Fibroblast of lung (primary cell): ENCODE results near the gene NR3C1. TPM values are rescaled to one million over a fixed set of nuclear protein-coding genes. Genes with fewer than 3 reads are reported as not detected.

Experiments used
- DNase-seq, 2 donors: peaks; one replicate each; pipeline versions ENCODE4 v3.0.0 to v3.0.0-alpha.2; 2010; ENCODE audit warnings: low read depth in 2 of 2
- H2AFZ ChIP-seq: 2 replicates; pipeline ENCODE4 v1.5.1; 2012; ENCODE audit warnings: low read length, control low read depth, inconsistent platforms
- H3K27ac ChIP-seq: 2 replicates; pipeline ENCODE4 v1.5.1; 2011; ENCODE audit warnings: low read length, control low read depth; ENCODE audit not compliant: insufficient read depth
- H3K27me3 ChIP-seq: 2 replicates; pipeline ENCODE4 v1.5.1; 2011; ENCODE audit warnings: mild to moderate bottlenecking, low read length; ENCODE audit not compliant: control insufficient read depth, insufficient read depth
- H3K36me3 ChIP-seq: 2 replicates; pipeline ENCODE4 v1.5.1; 2011; ENCODE audit warnings: low read length; ENCODE audit not compliant: control insufficient read depth, insufficient read depth
- H3K4me1 ChIP-seq: 2 replicates; pipeline ENCODE4 v1.5.1; 2011; ENCODE audit warnings: low read length; ENCODE audit not compliant: control insufficient read depth, insufficient read depth; ENCODE audit errors: extremely low read depth
- H3K4me2 ChIP-seq: 2 replicates; pipeline ENCODE4 v1.5.1; 2011; ENCODE audit warnings: low read length, control low read depth; ENCODE audit not compliant: insufficient read depth; ENCODE audit errors: extremely low read depth
- H3K4me3 ChIP-seq, 4 experiments: fragments of 200-600 bp in 1 of 4; sonication (generic) in 1 of 4; replicated peaks in 1 of 4; 2 replicates each; pipeline ENCODE4 v1.5.1; 2011 to 2016; ENCODE audit warnings: low read length in 4 of 4, low read depth in 3 of 4, mild to moderate bottlenecking in 3 of 4, control low read depth in 2 of 4, inconsistent platforms in 1 of 4, mixed read lengths in 1 of 4; ENCODE audit not compliant: insufficient read depth in 1 of 4; ENCODE audit errors: control extremely low read depth in 1 of 4
- H3K79me2 ChIP-seq: 2 replicates; pipeline ENCODE4 v1.5.1; 2012; ENCODE audit warnings: mild to moderate bottlenecking, low read length, inconsistent platforms; ENCODE audit not compliant: control insufficient read depth, insufficient read depth
- H3K9ac ChIP-seq: 2 replicates; pipeline ENCODE4 v1.5.1; 2011; ENCODE audit warnings: mild to moderate bottlenecking, low read length, control low read depth; ENCODE audit not compliant: insufficient read depth
- H3K9me3 ChIP-seq: 2 replicates; pipeline ENCODE4 v1.5.1; 2012; ENCODE audit warnings: low read depth, low read length; ENCODE audit not compliant: control insufficient read depth, insufficient read depth
- H4K20me1 ChIP-seq: 2 replicates; pipeline ENCODE4 v1.5.1; 2011; ENCODE audit warnings: low read length; ENCODE audit not compliant: control insufficient read depth, insufficient read depth; ENCODE audit errors: extremely low read depth
- EZH2 ChIP-seq: IDR thresholded peaks from 2 replicates; pipeline ENCODE4 v1.5.1; 2012; ENCODE audit warnings: low read length, control low read depth, mild to moderate bottlenecking; ENCODE audit errors: missing control alignments
- polyA plus RNA-seq, 2 donors: library from polyadenylated mRNA; depleted of rRNA in 1 of 2; stranded (reverse) in 1 of 2; unstranded in 1 of 2; fragments of >200 nt; gene quantifications; 2 replicates each; pipeline ENCODE4 v1.2.1, GENCODE V29; 2011 to 2012; ENCODE audit warnings: missing spikeins in 1 of 2
- total RNA-seq: library from RNA; depleted of rRNA; stranded (reverse); fragments of >200 nt; gene quantifications from 2 replicates; pipeline ENCODE4 v1.2.1, GENCODE V29; 2014
- TF ChIP-seq, protein P1 (sequence below), 2 donors: IDR thresholded peaks in 1 of 2; conservative IDR thresholded peaks in 1 of 2; 1 replicate in 1 of 2; 2 replicates in 1 of 2; pipeline ENCODE4 v1.5.1; 2011 to 2012; ENCODE audit warnings: low read length in 2 of 2, control low read depth in 1 of 2, inconsistent platforms in 1 of 2, low read depth in 1 of 2, mild to moderate bottlenecking in 1 of 2

The NR3C1 gene
- total and polyA plus RNA-seq, 2 donors (not counting 1 experiment from before 2014, with no cell fraction given), result 85.3 to 126 TPM

DNA sequence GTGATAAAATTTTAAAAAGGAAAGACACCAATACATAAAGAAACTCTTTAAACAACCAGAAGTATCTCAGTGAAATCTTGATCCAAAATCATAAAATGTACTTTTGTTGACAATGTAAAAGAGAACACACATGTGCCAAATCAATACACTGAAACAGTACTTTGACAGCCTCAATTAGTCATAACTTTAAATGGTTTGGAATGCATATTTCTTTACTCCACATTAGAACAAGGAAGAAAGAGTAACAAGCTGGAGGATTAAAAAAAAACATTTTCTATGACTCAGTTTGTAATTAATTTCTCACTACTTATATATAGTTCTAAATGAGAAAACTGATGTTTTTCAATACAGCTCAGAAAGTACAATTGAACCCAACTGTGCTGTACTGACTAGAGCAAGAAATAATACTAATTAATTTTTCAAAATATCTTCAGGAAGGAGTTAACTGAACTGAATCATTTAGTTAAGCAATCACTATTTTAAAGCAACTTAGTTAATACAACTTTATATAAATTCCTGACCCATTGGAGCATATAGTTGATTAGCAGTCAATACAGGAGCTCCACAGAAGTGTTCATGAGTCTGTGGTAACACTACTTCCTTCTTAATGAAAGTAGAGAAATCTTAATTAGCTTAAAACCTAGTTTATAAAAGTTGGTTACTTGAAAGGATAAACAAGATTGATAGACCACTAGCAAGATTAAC is 101.0 kb downstream of the NR3C1 start:
- H2AFZ ChIP-seq, result no peak overlapping the region
- H3K9me3 ChIP-seq, result no peaks in the 10 kb centered on the region
- no peaks in the 10 kb centered on the region for H3K27me3 ChIP-seq
- H3K27ac ChIP-seq, result no peak overlapping the region
- H4K20me1 ChIP-seq, result no peaks in the 10 kb centered on the region
- H3K9ac ChIP-seq, result no peak overlapping the region
- H3K4me3 ChIP-seq, result no peak overlapping the region
- H3K4me1 ChIP-seq, result peaks cover 2% of the 10 kb centered on the region
- TF ChIP-seq, protein P1, sequence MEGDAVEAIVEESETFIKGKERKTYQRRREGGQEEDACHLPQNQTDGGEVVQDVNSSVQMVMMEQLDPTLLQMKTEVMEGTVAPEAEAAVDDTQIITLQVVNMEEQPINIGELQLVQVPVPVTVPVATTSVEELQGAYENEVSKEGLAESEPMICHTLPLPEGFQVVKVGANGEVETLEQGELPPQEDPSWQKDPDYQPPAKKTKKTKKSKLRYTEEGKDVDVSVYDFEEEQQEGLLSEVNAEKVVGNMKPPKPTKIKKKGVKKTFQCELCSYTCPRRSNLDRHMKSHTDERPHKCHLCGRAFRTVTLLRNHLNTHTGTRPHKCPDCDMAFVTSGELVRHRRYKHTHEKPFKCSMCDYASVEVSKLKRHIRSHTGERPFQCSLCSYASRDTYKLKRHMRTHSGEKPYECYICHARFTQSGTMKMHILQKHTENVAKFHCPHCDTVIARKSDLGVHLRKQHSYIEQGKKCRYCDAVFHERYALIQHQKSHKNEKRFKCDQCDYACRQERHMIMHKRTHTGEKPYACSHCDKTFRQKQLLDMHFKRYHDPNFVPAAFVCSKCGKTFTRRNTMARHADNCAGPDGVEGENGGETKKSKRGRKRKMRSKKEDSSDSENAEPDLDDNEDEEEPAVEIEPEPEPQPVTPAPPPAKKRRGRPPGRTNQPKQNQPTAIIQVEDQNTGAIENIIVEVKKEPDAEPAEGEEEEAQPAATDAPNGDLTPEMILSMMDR (conservative IDR thresholded peaks at IDR 0.05 in 1 of 2, IDR thresholded peaks at IDR 0.05 in 1 of 2; ENCODE audit: low read depth in 1 of 2, low read length in 2 of 2), result no peak
- no peak for TF ChIP-seq EZH2
- H3K79me2 ChIP-seq, result peaks cover 68% of the 10 kb centered on the region
- H3K36me3 ChIP-seq, result peaks cover 11% of the 10 kb centered on the region
- no peak overlapping the region for H3K4me2 ChIP-seq
- peak; percentile 40 to 55 for DNase-seq

DNA sequence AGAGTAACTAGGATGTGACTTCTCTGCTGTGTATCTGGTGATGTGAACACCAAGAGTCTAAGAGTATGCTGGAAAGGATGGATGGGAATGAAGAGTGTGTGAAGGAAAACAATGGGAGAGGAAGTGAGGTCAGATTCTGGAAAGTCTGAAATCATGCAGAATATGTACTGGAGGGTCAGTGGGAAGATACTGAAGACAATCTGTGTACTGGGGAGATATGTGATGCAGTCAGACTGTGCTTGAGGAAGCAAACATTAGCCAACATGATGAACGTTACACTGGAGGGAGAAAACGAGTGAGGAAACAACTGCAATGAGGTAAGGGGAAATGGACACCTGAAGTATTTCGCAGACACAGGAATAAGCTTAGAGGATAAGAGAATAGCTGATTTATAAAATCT is 105.7 kb downstream of the NR3C1 start:
- peaks cover 30% of the 10 kb centered on the region for H3K79me2 ChIP-seq
- peak overlapping the region; percentile 45 for H3K27ac ChIP-seq
- no peaks in the 10 kb centered on the region for H3K27me3 ChIP-seq

DNA sequence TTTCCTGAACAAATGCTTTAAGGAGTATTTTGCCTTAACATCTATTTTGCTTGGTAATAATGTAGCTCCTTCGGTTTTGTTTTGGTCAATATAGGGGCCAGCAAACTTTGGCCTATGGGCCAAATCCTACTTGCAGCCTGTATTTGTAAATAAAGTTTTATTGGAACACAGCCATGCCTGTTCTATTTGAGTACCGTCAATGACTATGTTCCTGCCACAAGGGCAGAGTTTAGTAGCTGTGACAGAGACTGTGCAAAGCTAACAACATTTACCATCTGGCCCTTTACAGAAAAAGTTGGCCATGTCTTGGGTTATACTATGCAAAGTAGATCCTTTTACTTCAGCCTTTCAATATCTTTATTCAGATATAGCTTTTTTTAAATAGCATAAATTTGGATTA is 113.4 kb downstream of the NR3C1 start:
- H3K27ac ChIP-seq, result no peak overlapping the region
- H3K4me2 ChIP-seq, result no peak overlapping the region
- DNase-seq, result no peak
- H3K36me3 ChIP-seq, result peaks cover 2% of the 10 kb centered on the region
- no peak overlapping the region for H3K9ac ChIP-seq
- peaks cover 5% of the 10 kb centered on the region for H3K79me2 ChIP-seq
- no peak overlapping the region for H3K4me3 ChIP-seq
- H4K20me1 ChIP-seq, result no peaks in the 10 kb centered on the region
- H3K9me3 ChIP-seq, result no peaks in the 10 kb centered on the region
- H2AFZ ChIP-seq, result no peak overlapping the region
- no peaks in the 10 kb centered on the region for H3K4me1 ChIP-seq
- H3K27me3 ChIP-seq, result no peaks in the 10 kb centered on the region
- TF ChIP-seq, protein P1 (conservative IDR thresholded peaks at IDR 0.05 in 1 of 2, IDR thresholded peaks at IDR 0.05 in 1 of 2; ENCODE audit: low read depth in 1 of 2, low read length in 2 of 2), result no peak
- no peak for TF ChIP-seq EZH2

More for the DNA sequence above, 105.7 kb downstream of the NR3C1 start:
- no peak overlapping the region for H2AFZ ChIP-seq
- peaks cover 2% of the 10 kb centered on the region for H3K4me1 ChIP-seq
- H3K4me2 ChIP-seq, result no peak overlapping the region
- no peaks in the 10 kb centered on the region for H4K20me1 ChIP-seq
- DNase-seq, result no peak
- no peak overlapping the region for H3K4me3 ChIP-seq
- peaks cover 15% of the 10 kb centered on the region for H3K36me3 ChIP-seq
- H3K9me3 ChIP-seq, result no peaks in the 10 kb centered on the region
- H3K9ac ChIP-seq, result no peak overlapping the region
- no peak for TF ChIP-seq EZH2
- TF ChIP-seq, protein P1 (conservative IDR thresholded peaks at IDR 0.05 in 1 of 2, IDR thresholded peaks at IDR 0.05 in 1 of 2; ENCODE audit: low read depth in 1 of 2, low read length in 2 of 2), result no peak
